AG04449 (cell line): ENCODE data around the gene SCRN1.

Experiments used
- CTCF ChIA-PET: fragments of 350-600 bp; formaldehyde crosslinking; extraction: SDS; loops from one replicate; lab custom pipeline; 2021; ENCODE audit warnings: antibody characterized with exemption; lab: Yijun Ruan, JAX
- POLR2A ChIA-PET: fragments of 400-600, 350-600 bp; formaldehyde crosslinking; extraction: SDS; loops from one replicate; lab custom pipeline; 2020; ENCODE audit warnings: antibody characterized with exemption, inconsistent platforms; lab: Yijun Ruan, JAX
- DNase-seq: peaks from one replicate; pipeline ENCODE4 v3.0.0-alpha.2; 2010; ENCODE audit warnings: low read depth, low spot score
- H3K4me3 ChIP-seq: 2 replicates; pipeline ENCODE4 v1.5.1; 2011; ENCODE audit warnings: low read depth, mild to moderate bottlenecking, control low read depth, low read length
- CTCF ChIP-seq: IDR thresholded peaks from one replicate; pipeline ENCODE4 v1.5.1; 2011; ENCODE audit warnings: mild to moderate bottlenecking, moderate library complexity, low read length, control low read depth, inconsistent platforms; ENCODE audit not compliant: insufficient read depth; ENCODE audit errors: missing control alignments

Gene SCRN1

GRCh38 chr7:29886827-29887226, 102.8 kb downstream of the SCRN1 start:
- CTCF ChIA-PET = no interaction called here
- H3K4me3 ChIP-seq = no peak overlapping the region
- no peak for DNase-seq
- no peak for TF ChIP-seq CTCF
- POLR2A ChIA-PET = no interaction called here

- ChIA-PET POLR2A (no interaction called here), CTCF (interaction anchor here (1.2 kb wide), 1 partner anchor 36 kb away, joined by 6 read pairs; no protein-coding TSS in a partner anchor)
- no peak for TF ChIP-seq CTCF
- no peak for DNase-seq
- no peak overlapping the region for H3K4me3 ChIP-seq
Measured at GRCh38 chr7:29885626-29886025, 104.0 kb downstream of the SCRN1 start.

- no peak for TF ChIP-seq CTCF
- no peak overlapping the region for H3K4me3 ChIP-seq
- DNase-seq = no peak
- POLR2A ChIA-PET = no interaction called here
- CTCF ChIA-PET = interaction anchor here (1.2 to 1.3 kb wide), 2 partner anchors 37 kb away, joined by 3 to 6 read pairs; no protein-coding TSS in a partner anchor
Measured at GRCh38 chr7:29884399-29885272, 105.0 kb downstream of the SCRN1 start.

- POLR2A ChIA-PET = no interaction called here
- no peak overlapping the region for H3K4me3 ChIP-seq
- CTCF ChIA-PET = interaction anchor here (1.3 kb wide), 1 partner anchor 38 kb away, joined by 3 read pairs; no protein-coding TSS in a partner anchor
- DNase-seq = no peak
- TF ChIP-seq CTCF = no peak
Measured at GRCh38 chr7:29883462-29884398, 105.9 kb downstream of the SCRN1 start.

GRCh38 chr7:29882481-29882880, 107.1 kb downstream of the SCRN1 start:
- no peak overlapping the region for H3K4me3 ChIP-seq
- CTCF ChIA-PET = interaction anchor here (0.7 kb wide), 1 partner anchor 38 kb away, joined by 3 read pairs; no protein-coding TSS in a partner anchor
- POLR2A ChIA-PET = no interaction called here
- no peak for TF ChIP-seq CTCF
- DNase-seq = no peak
